Measurements from ENCODE around the gene DOCK1.

DNA sequence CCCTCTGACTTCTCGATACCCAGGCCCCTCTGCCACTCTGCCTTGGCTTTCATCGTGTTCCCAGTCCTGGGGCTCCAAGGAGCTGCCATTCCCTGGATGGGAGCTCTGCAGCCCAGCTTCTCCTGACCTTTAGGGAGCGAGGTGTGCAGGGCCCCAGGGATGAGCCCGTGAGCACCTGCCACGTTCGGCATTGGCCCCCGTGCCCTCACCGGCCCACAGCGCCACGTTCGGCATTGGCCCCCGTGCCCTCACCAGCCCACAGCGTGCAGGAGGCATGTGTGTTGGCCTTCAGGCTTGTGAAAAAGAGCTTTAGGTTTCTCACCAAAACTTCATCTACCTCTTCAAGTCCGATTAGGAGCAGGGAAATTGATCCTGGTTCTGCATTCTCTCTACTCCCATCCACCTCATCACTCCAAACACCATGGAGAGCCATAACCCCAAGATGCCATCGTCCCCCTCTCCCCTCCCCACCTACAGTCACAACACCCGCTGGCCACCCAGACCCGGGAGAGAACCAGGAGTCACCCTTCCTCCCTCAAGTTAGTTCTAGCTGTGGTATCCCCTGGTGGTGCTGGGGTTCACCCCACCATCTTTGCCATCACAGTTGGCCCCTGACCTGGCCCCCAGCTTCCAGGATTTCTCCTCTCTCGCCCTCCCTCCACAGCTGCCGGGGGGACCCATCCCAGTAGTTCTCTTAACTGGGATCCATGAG lies 524.5 kb downstream of the DOCK1 start:
- no peak for TF ChIP-seq GATA2 (IDR thresholded peaks at IDR 0.05; ENCODE audit: low read depth, low read length)
- no peak for TF ChIP-seq GATA3 (IDR thresholded peaks at IDR 0.05; ENCODE audit: low read depth, low read length)
